ENCODE results near the gene UCN2.
"Not testable (repeated sequence)": the region's sequence is repeated elsewhere in the genome, so short reads cannot be mapped to it uniquely, and the experiment has no call there.

UCN2 gene

GRCh38 chr3:48536785-48537184 lies 26.8 kb downstream of the UCN2 start:
- Mint-ChIP-seq H3K9me3 (no peaks in the 10 kb centered on the region), H3K27me3 (no peaks in the 10 kb centered on the region), H3K4me1 (no peaks in the 10 kb centered on the region), H3K36me3 (ENCODE audit: insufficient read depth) (no peaks in the 10 kb centered on the region), H3K27ac (ENCODE audit: low read depth) (no peak overlapping the region), H3K4me3 (no peak overlapping the region)
- ATAC-seq (replicated peaks; ENCODE audit: extremely low read depth, poor library complexity, severe bottlenecking) (no peak), DNase-seq (ENCODE audit: low spot score in 2 of 2) (no peak)

GRCh38 chr3:48536116-48536515 lies 27.5 kb downstream of the UCN2 start:
- H3K4me1 Mint-ChIP-seq = no peaks in the 10 kb centered on the region
- H3K4me3 Mint-ChIP-seq = no peak overlapping the region
- no peak for ATAC-seq (replicated peaks; ENCODE audit: extremely low read depth, poor library complexity, severe bottlenecking)
- no peaks in the 10 kb centered on the region for H3K36me3 Mint-ChIP-seq (ENCODE audit: insufficient read depth)
- no peaks in the 10 kb centered on the region for H3K27me3 Mint-ChIP-seq
- no peak for DNase-seq (ENCODE audit: low spot score in 2 of 2)
- H3K9me3 Mint-ChIP-seq = no peaks in the 10 kb centered on the region
- H3K27ac Mint-ChIP-seq (ENCODE audit: low read depth) = no peak overlapping the region

- Mint-ChIP-seq H3K27ac (ENCODE audit: low read depth) (no peak overlapping the region), H3K27me3 (no peaks in the 10 kb centered on the region), H3K4me3 (no peak overlapping the region), H3K9me3 (no peaks in the 10 kb centered on the region), H3K4me1 (no peaks in the 10 kb centered on the region), H3K36me3 (ENCODE audit: insufficient read depth) (no peaks in the 10 kb centered on the region)
- ATAC-seq (replicated peaks; ENCODE audit: extremely low read depth, poor library complexity, severe bottlenecking) = no peak
- DNase-seq (ENCODE audit: low spot score in 2 of 2) = no peak
Measured at GRCh38 chr3:48535578-48535977, 28.0 kb downstream of the UCN2 start.

- no peaks in the 10 kb centered on the region for H3K36me3 Mint-ChIP-seq (ENCODE audit: insufficient read depth)
- no peak for ATAC-seq (replicated peaks; ENCODE audit: extremely low read depth, poor library complexity, severe bottlenecking)
- no peak overlapping the region for H3K4me3 Mint-ChIP-seq
- H3K9me3 Mint-ChIP-seq = no peaks in the 10 kb centered on the region
- DNase-seq (ENCODE audit: low spot score in 2 of 2) = no peak
- H3K27me3 Mint-ChIP-seq = no peaks in the 10 kb centered on the region
- H3K4me1 Mint-ChIP-seq = no peaks in the 10 kb centered on the region
- no peak overlapping the region for H3K27ac Mint-ChIP-seq (ENCODE audit: low read depth)
Measured at GRCh38 chr3:48532977-48533337, 30.6 kb downstream of the UCN2 start.

- ATAC-seq (replicated peaks; ENCODE audit: extremely low read depth, poor library complexity, severe bottlenecking) (no peak), DNase-seq (ENCODE audit: low spot score in 2 of 2) (no peak)
- Mint-ChIP-seq H3K36me3 (ENCODE audit: insufficient read depth) (no peaks in the 10 kb centered on the region), H3K4me3 (no peak overlapping the region), H3K9me3 (no peaks in the 10 kb centered on the region), H3K4me1 (no peaks in the 10 kb centered on the region), H3K27me3 (no peaks in the 10 kb centered on the region), H3K27ac (ENCODE audit: low read depth) (no peak overlapping the region)
Measured at GRCh38 chr3:48532271-48532976, 31.2 kb downstream of the UCN2 start.

- not testable (repeated sequence) for H3K9me3 Mint-ChIP-seq; H3K36me3 Mint-ChIP-seq (ENCODE audit: insufficient read depth); H3K4me1 Mint-ChIP-seq; DNase-seq (ENCODE audit: low spot score in 2 of 2); ATAC-seq (replicated peaks; ENCODE audit: extremely low read depth, poor library complexity, severe bottlenecking); H3K4me3 Mint-ChIP-seq; H3K27ac Mint-ChIP-seq (ENCODE audit: low read depth); H3K27me3 Mint-ChIP-seq
Measured at GRCh38 chr3:48530701-48531100, 32.9 kb downstream of the UCN2 start.

GRCh38 chr3:48528754-48529153 lies 34.8 kb downstream of the UCN2 start:
- DNase-seq (ENCODE audit: low spot score in 2 of 2) = no peak

GRCh38 chr3:48528048-48528447 lies 35.5 kb downstream of the UCN2 start:
- Mint-ChIP-seq H3K9me3 (no peaks in the 10 kb centered on the region), H3K27ac (ENCODE audit: low read depth) (no peak overlapping the region), H3K27me3 (no peaks in the 10 kb centered on the region), H3K4me3 (no peak overlapping the region), H3K4me1 (no peaks in the 10 kb centered on the region), H3K36me3 (ENCODE audit: insufficient read depth) (no peaks in the 10 kb centered on the region)
- DNase-seq (ENCODE audit: low spot score in 2 of 2) (no peak), ATAC-seq (replicated peaks; ENCODE audit: extremely low read depth, poor library complexity, severe bottlenecking) (no peak)

More at GRCh38 chr3:48528754-48529153, 34.8 kb downstream of the UCN2 start:
- no peaks in the 10 kb centered on the region for H3K27me3 Mint-ChIP-seq
- no peaks in the 10 kb centered on the region for H3K36me3 Mint-ChIP-seq (ENCODE audit: insufficient read depth)
- no peaks in the 10 kb centered on the region for H3K9me3 Mint-ChIP-seq
- ATAC-seq (replicated peaks; ENCODE audit: extremely low read depth, poor library complexity, severe bottlenecking) = no peak
- no peak overlapping the region for H3K4me3 Mint-ChIP-seq
- H3K27ac Mint-ChIP-seq (ENCODE audit: low read depth) = no peak overlapping the region
- no peaks in the 10 kb centered on the region for H3K4me1 Mint-ChIP-seq

- Mint-ChIP-seq H3K27me3 (no peaks in the 10 kb centered on the region), H3K27ac (ENCODE audit: low read depth) (no peak overlapping the region), H3K36me3 (ENCODE audit: insufficient read depth) (no peaks in the 10 kb centered on the region), H3K4me3 (no peak overlapping the region), H3K9me3 (no peaks in the 10 kb centered on the region), H3K4me1 (no peaks in the 10 kb centered on the region)
- DNase-seq (ENCODE audit: low spot score in 2 of 2) (no peak), ATAC-seq (replicated peaks; ENCODE audit: extremely low read depth, poor library complexity, severe bottlenecking) (no peak)
Measured at GRCh38 chr3:48524970-48525369, 38.6 kb downstream of the UCN2 start.

- ATAC-seq (replicated peaks; ENCODE audit: extremely low read depth, poor library complexity, severe bottlenecking) = no peak
- Mint-ChIP-seq H3K27ac (ENCODE audit: low read depth) (no peak overlapping the region), H3K9me3 (no peaks in the 10 kb centered on the region), H3K27me3 (no peaks in the 10 kb centered on the region), H3K4me3 (no peak overlapping the region), H3K36me3 (ENCODE audit: insufficient read depth) (no peaks in the 10 kb centered on the region), H3K4me1 (peaks cover 13% of the 10 kb centered on the region)
- no peak for DNase-seq (ENCODE audit: low spot score in 2 of 2)
Measured at GRCh38 chr3:48521635-48522034, 41.9 kb downstream of the UCN2 start.

- no peaks in the 10 kb centered on the region for H3K27me3 Mint-ChIP-seq
- no peak overlapping the region for H3K27ac Mint-ChIP-seq (ENCODE audit: low read depth)
- H3K4me3 Mint-ChIP-seq = no peak overlapping the region
- no peaks in the 10 kb centered on the region for H3K9me3 Mint-ChIP-seq
- no peak for ATAC-seq (replicated peaks; ENCODE audit: extremely low read depth, poor library complexity, severe bottlenecking)
- H3K4me1 Mint-ChIP-seq = peaks cover 26% of the 10 kb centered on the region
- H3K36me3 Mint-ChIP-seq (ENCODE audit: insufficient read depth) = no peaks in the 10 kb centered on the region
- no peak for DNase-seq (ENCODE audit: low spot score in 2 of 2)
Measured at GRCh38 chr3:48519277-48519643, 44.3 kb downstream of the UCN2 start.

GRCh38 chr3:48518638-48519276 lies 44.8 kb downstream of the UCN2 start:
- ATAC-seq (replicated peaks; ENCODE audit: extremely low read depth, poor library complexity, severe bottlenecking) = no peak
- Mint-ChIP-seq H3K36me3 (ENCODE audit: insufficient read depth) (no peaks in the 10 kb centered on the region), H3K27me3 (no peaks in the 10 kb centered on the region), H3K4me3 (no peak overlapping the region), H3K4me1 (peaks cover 31% of the 10 kb centered on the region), H3K27ac (ENCODE audit: low read depth) (no peak overlapping the region), H3K9me3 (no peaks in the 10 kb centered on the region)
- no peak for DNase-seq (ENCODE audit: low spot score in 2 of 2)

GRCh38 chr3:48518069-48518468 lies 45.5 kb downstream of the UCN2 start:
- DNase-seq (ENCODE audit: low spot score in 2 of 2) (no peak), ATAC-seq (replicated peaks; ENCODE audit: extremely low read depth, poor library complexity, severe bottlenecking) (no peak)
- Mint-ChIP-seq H3K4me3 (no peak overlapping the region), H3K9me3 (no peaks in the 10 kb centered on the region), H3K4me1 (peaks cover 32% of the 10 kb centered on the region), H3K27me3 (no peaks in the 10 kb centered on the region), H3K27ac (ENCODE audit: low read depth) (no peak overlapping the region), H3K36me3 (ENCODE audit: insufficient read depth) (no peaks in the 10 kb centered on the region)
